Muscle of leg (tissue), 16 donors: ENCODE measurements around the gene ZNF335. TPM values are rescaled to one million over a fixed set of nuclear protein-coding genes. Genes with fewer than 3 reads are reported as not detected.

Source experiments
- DNase-seq: peaks from one replicate; pipeline ENCODE4 v3.0.0; 2013
- H3K27ac ChIP-seq: one replicate; pipeline ENCODE4 v1.5.1; 2013; ENCODE audit warnings: mild to moderate bottlenecking, low read length, control low read depth
- H3K27me3 ChIP-seq: one replicate; pipeline ENCODE4 v1.6.1; 2013; ENCODE audit warnings: low read length; ENCODE audit not compliant: control insufficient read depth, insufficient read depth
- H3K36me3 ChIP-seq: one replicate; pipeline ENCODE4 v1.6.1; 2013; ENCODE audit warnings: low read length; ENCODE audit not compliant: control insufficient read depth, insufficient read depth
- H3K4me1 ChIP-seq: one replicate; pipeline ENCODE4 v1.6.1; 2013; ENCODE audit warnings: low read length; ENCODE audit not compliant: control insufficient read depth, insufficient read depth
- H3K4me3 ChIP-seq: one replicate; pipeline ENCODE4 v1.5.1; 2013; ENCODE audit warnings: low read length, control low read depth
- H3K9me3 ChIP-seq: replicated peaks from 2 replicates; pipeline ENCODE4 v1.6.1; 2013; ENCODE audit warnings: low read depth, low read length; ENCODE audit not compliant: control insufficient read depth
- WGBS: methylation state at CpG from one replicate; pipeline ENCODE4 v1.1.5; 2013; ENCODE audit warnings: missing lambda C conversion rate; ENCODE audit not compliant: insufficient coverage; 5-methylcytosine and 5-hydroxymethylcytosine counted together
- long read RNA-seq, 11 donors: transcript quantifications; one replicate each; lab custom pipeline, GENCODE V29; 2026
- polyA plus RNA-seq, 8 donors: library from polyadenylated mRNA; unstranded; fragments of 120-200 nt; gene quantifications; one replicate each; pipeline versions ENCODE4 v1.2.1 to v1.2.3, GENCODE V29; 2013; ENCODE audit warnings: inconsistent platforms in 1 of 8, low replicate concordance in 1 of 8; ENCODE audit not compliant: insufficient read length in 8 of 8, insufficient read depth in 1 of 8
- total RNA-seq: library from RNA; stranded (reverse); fragments of 120-200 nt; gene quantifications from one replicate; pipeline ENCODE4 v1.2.4, GENCODE V29; 2013

The ZNF335 gene, protein sequence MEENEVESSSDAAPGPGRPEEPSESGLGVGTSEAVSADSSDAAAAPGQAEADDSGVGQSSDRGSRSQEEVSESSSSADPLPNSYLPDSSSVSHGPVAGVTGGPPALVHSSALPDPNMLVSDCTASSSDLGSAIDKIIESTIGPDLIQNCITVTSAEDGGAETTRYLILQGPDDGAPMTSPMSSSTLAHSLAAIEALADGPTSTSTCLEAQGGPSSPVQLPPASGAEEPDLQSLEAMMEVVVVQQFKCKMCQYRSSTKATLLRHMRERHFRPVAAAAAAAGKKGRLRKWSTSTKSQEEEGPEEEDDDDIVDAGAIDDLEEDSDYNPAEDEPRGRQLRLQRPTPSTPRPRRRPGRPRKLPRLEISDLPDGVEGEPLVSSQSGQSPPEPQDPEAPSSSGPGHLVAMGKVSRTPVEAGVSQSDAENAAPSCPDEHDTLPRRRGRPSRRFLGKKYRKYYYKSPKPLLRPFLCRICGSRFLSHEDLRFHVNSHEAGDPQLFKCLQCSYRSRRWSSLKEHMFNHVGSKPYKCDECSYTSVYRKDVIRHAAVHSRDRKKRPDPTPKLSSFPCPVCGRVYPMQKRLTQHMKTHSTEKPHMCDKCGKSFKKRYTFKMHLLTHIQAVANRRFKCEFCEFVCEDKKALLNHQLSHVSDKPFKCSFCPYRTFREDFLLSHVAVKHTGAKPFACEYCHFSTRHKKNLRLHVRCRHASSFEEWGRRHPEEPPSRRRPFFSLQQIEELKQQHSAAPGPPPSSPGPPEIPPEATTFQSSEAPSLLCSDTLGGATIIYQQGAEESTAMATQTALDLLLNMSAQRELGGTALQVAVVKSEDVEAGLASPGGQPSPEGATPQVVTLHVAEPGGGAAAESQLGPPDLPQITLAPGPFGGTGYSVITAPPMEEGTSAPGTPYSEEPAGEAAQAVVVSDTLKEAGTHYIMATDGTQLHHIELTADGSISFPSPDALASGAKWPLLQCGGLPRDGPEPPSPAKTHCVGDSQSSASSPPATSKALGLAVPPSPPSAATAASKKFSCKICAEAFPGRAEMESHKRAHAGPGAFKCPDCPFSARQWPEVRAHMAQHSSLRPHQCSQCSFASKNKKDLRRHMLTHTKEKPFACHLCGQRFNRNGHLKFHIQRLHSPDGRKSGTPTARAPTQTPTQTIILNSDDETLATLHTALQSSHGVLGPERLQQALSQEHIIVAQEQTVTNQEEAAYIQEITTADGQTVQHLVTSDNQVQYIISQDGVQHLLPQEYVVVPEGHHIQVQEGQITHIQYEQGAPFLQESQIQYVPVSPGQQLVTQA (N-terminal part only)
- total RNA-seq = 7.8 TPM
- 10 to 100 TPM in 4 of 8 donors, 1 to 10 TPM in 4; 8.2 to 12.4 (median 10.3) TPM for polyA plus RNA-seq
- long read RNA-seq, donor 1 = 0 reads
- long read RNA-seq, donor 2 = 0 reads
- long read RNA-seq, donor 3 = 0 reads
- long read RNA-seq, donor 4, partial matches to known transcripts = 0 of 1 reads
- long read RNA-seq, donor 4, other reads (novel, unspliced or antisense) = 0 of 1 reads
- long read RNA-seq, donor 5 = 0 reads
- long read RNA-seq, donor 6, partial matches to known transcripts = 6 of 6 reads
- long read RNA-seq, donor 6, other reads (novel, unspliced or antisense) = 0 of 6 reads
- long read RNA-seq, donor 7, partial matches to known transcripts = 0 of 1 reads
- long read RNA-seq, donor 7, other reads (novel, unspliced or antisense) = 0 of 1 reads
- long read RNA-seq, donor 8 = 0 reads
- long read RNA-seq, donor 9, partial matches to known transcripts = 6 of 7 reads
- long read RNA-seq, donor 9, other reads (novel, unspliced or antisense) = 0 of 7 reads
- long read RNA-seq, donor 10 = 0 reads
- long read RNA-seq, donor 11 = 0 reads

GRCh38 chr20:45971675-45972499 lies at the start of gene ZNF335:
Gene ZNF335 (minus strand): TSS chr20:45972203. CDS start chr20:45971410, 793 bp downstream.
- H3K27ac ChIP-seq = peak within 1 kb of the TSS; percentile 100
- WGBS = under 1% methylated on average over 66 of the region's 72 CpGs
- peak within 1 kb of the TSS; percentile 70 for H3K4me3 ChIP-seq
- H3K4me1 ChIP-seq = peaks cover 22% of the 10 kb centered on the region
- peak; percentile 99 for DNase-seq
- H3K36me3 ChIP-seq = peaks cover 31% of the 10 kb centered on the region
- no peaks in the 10 kb centered on the region for H3K9me3 ChIP-seq
- peaks cover 6% of the 10 kb centered on the region for H3K27me3 ChIP-seq

GRCh38 chr20:46020555-46020954 lies 48.6 kb upstream of the ZNF335 start:
- H3K27ac ChIP-seq = no peak overlapping the region
- no peaks in the 10 kb centered on the region for H3K9me3 ChIP-seq
- H3K36me3 ChIP-seq = no peaks in the 10 kb centered on the region
- no peak for DNase-seq
- no peak overlapping the region for H3K4me3 ChIP-seq
- WGBS = 83% methylated on average over 4 of the region's 4 CpGs
- H3K4me1 ChIP-seq = peaks cover 2% of the 10 kb centered on the region
- peaks cover 39% of the 10 kb centered on the region for H3K27me3 ChIP-seq

DNA sequence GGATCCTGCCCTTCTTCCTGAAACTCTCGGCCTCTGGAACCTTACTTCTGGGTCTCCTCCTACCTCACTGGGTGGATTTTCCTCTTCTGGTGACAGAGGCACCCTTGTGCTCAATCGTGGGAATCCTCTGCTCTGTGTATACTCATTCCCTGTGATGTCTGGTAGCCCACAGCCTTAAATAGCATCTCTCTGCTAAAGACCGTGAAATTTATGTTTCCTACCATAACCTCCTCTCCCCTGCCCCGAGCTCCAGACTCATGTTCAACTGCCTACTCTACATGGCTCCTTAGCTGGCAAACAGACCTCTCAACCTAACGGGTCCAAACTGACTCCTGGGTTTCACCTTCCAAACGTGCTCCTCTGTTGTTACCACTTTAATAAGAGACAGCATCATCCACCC lies 46.6 kb upstream of the ZNF335 start:
- no peak overlapping the region for H3K27ac ChIP-seq
- peaks cover 7% of the 10 kb centered on the region for H3K4me1 ChIP-seq
- peaks cover 46% of the 10 kb centered on the region for H3K27me3 ChIP-seq
- DNase-seq = no peak
- H3K9me3 ChIP-seq = no peaks in the 10 kb centered on the region
- no peaks in the 10 kb centered on the region for H3K36me3 ChIP-seq
- 45% methylated on average over 5 of the region's 6 CpGs for WGBS
- no peak overlapping the region for H3K4me3 ChIP-seq

DNA sequence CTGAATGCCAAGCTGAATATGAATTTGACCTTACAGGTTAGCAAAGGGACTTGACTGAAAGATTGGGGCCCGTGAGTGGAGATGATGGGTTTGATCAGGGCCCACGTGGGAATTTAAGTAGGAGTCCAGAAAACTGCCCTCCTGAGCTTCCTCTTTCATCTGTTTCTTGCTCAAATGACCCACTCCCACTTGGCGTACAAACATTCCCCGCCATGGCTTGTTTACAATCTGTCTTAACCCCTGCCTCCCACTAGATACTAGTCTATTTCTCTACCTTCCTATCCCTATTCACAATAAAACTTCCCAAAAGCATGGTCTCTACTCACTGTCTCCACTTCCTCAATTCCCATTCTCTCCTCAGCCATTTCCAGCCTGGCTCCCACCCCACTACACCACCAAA lies 46.1 kb upstream of the ZNF335 start:
- no peak overlapping the region for H3K27ac ChIP-seq
- peaks cover 47% of the 10 kb centered on the region for H3K27me3 ChIP-seq
- no peaks in the 10 kb centered on the region for H3K36me3 ChIP-seq
- no peak for DNase-seq
- H3K4me3 ChIP-seq = no peak overlapping the region
- WGBS = 50% methylated on average over 4 of the region's 4 CpGs
- H3K9me3 ChIP-seq = no peaks in the 10 kb centered on the region
- H3K4me1 ChIP-seq = peaks cover 8% of the 10 kb centered on the region

GRCh38 chr20:46017272-46017671 lies 45.3 kb upstream of the ZNF335 start:
- Histone ChIP-seq H3K4me3 (no peak overlapping the region), H3K27me3 (peaks cover 48% of the 10 kb centered on the region), H3K36me3 (no peaks in the 10 kb centered on the region), H3K27ac (no peak overlapping the region), H3K4me1 (peaks cover 8% of the 10 kb centered on the region), H3K9me3 (no peaks in the 10 kb centered on the region)
- WGBS = 67% methylated on average over 1 of the region's 4 CpGs
- no peak for DNase-seq

DNA sequence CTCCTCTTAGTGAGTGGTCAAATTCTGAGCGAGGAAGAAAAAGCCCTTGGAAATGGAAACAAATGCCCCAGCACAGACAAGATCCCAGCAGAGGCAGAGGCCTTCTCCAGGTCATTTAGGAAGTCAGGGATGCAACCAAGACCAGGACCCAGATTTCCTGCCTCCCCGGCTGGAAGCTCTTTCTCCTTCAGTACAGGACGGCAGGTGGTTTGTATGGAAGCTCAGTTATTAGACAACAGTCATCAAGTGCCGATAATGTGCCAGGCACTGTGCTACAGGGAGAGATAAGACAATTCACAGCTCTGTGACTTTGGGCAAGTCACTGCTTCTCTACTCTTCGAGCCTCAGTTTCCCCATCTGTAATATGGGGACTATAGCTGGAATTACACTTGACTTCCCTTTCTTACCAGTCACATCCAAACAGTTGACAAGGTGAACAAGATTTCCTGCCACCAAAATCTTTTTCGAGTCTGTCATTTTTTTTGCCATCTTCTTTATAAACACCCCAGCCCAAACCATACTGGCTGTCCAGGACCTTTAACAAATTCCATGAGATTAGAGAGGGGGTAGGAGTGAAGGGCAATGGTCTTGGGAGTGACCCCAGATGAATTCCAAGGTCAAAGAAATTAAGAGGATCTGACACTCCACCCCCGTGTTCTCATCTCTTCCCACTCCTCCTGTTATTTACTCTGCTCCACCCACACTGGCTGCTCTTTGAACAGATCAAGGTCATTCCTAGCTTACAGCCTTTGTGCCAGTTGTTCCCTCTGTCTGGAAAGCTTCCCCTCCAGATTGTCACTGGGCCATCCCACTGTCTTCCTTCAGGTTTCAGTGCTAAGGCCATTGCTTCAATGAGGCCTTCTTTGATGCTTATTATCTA lies 42.8 kb upstream of the ZNF335 start:
- 55% methylated on average over 3 of the region's 7 CpGs for WGBS
- Histone ChIP-seq H3K36me3 (no peaks in the 10 kb centered on the region), H3K9me3 (no peaks in the 10 kb centered on the region), H3K4me3 (no peak overlapping the region), H3K27me3 (peaks cover 56% of the 10 kb centered on the region), H3K4me1 (peaks cover 8% of the 10 kb centered on the region), H3K27ac (no peak overlapping the region)
- DNase-seq = no peak

DNA sequence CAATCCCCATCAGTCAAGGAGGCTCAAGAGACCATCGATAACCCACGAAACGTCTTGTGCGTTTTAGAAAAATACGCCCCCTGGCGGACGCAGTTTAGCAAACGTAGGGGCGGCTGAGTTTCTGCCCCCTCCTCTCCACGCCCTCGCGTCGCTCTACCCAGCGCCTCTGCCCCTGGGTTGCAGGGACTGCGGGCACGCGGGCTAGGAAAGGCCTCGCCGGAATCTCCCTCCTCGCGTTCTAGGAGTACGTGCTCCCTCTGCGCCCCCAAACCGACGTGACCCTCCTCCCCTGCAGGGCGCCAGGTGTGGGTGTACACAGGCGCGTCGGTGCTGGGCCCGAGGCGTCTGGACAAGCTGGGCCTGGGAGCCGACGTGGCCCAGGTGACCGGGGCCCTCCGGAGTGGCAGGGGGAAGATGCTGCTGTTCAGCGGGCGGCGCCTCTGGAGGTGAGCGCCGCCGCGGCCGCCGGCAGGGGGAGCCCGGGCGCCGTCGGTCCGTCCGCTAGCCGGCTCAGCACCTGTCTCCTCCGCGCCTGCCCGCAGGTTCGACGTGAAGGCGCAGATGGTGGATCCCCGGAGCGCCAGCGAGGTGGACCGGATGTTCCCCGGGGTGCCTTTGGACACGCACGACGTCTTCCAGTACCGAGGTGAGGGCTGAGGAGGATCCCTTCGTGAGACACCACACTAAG lies 42.0 kb upstream of the ZNF335 start:
- under 1% methylated on average over 56 of the region's 67 CpGs for WGBS
- H3K4me1 ChIP-seq = peaks cover 8% of the 10 kb centered on the region
- peaks cover 64% of the 10 kb centered on the region for H3K27me3 ChIP-seq
- H3K9me3 ChIP-seq = no peaks in the 10 kb centered on the region
- peak; percentile 34 for DNase-seq
- no peaks in the 10 kb centered on the region for H3K36me3 ChIP-seq
- no peak overlapping the region for H3K27ac ChIP-seq
- no peak overlapping the region for H3K4me3 ChIP-seq
